Liver (tissue), 9 donors: Measurements from ENCODE around the gene PPP1R13B. TPM values are rescaled to one million over a fixed set of nuclear protein-coding genes. Genes with fewer than 3 reads are reported as not detected.

ENCODE experiments used
- DNase-seq: peaks from one replicate; pipeline ENCODE4 v3.0.0-alpha.2; 2017; ENCODE audit warnings: low spot score
- H3K27ac ChIP-seq, 2 donors: one replicate each; pipeline ENCODE4 v1.7.0; 2013; ENCODE audit warnings: inconsistent platforms in 2 of 2, low read length in 2 of 2, control low read depth in 1 of 2, low read depth in 1 of 2, mild to moderate bottlenecking in 1 of 2
- H3K27me3 ChIP-seq, 4 donors: one replicate each; pipeline versions ENCODE4 v1.6.1 to v1.7.0; 2013; ENCODE audit warnings: low read length in 3 of 4, inconsistent platforms in 1 of 4, mild to moderate bottlenecking in 1 of 4, moderate library complexity in 1 of 4; ENCODE audit not compliant: control insufficient read depth in 4 of 4, insufficient read depth in 4 of 4
- H3K36me3 ChIP-seq, 4 donors: one replicate each; pipeline versions ENCODE4 v1.6.1 to v1.7.0; 2013; ENCODE audit warnings: low read length in 3 of 4, mild to moderate bottlenecking in 3 of 4, low read depth in 1 of 4, moderate library complexity in 1 of 4; ENCODE audit not compliant: control insufficient read depth in 4 of 4, insufficient read depth in 3 of 4
- H3K4me1 ChIP-seq, 4 donors: one replicate each; pipeline versions ENCODE4 v1.6.1 to v1.7.0; 2013; ENCODE audit warnings: low read length in 3 of 4, mild to moderate bottlenecking in 3 of 4, moderate library complexity in 1 of 4; ENCODE audit not compliant: control insufficient read depth in 4 of 4, insufficient read depth in 4 of 4
- H3K4me3 ChIP-seq, 3 donors: one replicate each; pipeline versions ENCODE4 v1.6.1 to v1.7.0; 2013; ENCODE audit warnings: low read length in 3 of 3, control low read depth in 1 of 3, low read depth in 1 of 3, mild to moderate bottlenecking in 1 of 3
- H3K9ac ChIP-seq, 2 donors: one replicate each; pipeline ENCODE4 v1.7.0; 2013; ENCODE audit warnings: low read length in 2 of 2, mild to moderate bottlenecking in 2 of 2, moderate library complexity in 2 of 2, control low read depth in 1 of 2, low read depth in 1 of 2
- H3K9me3 ChIP-seq, 4 donors: one replicate each; pipeline versions ENCODE4 v1.6.1 to v1.7.0; 2013; ENCODE audit warnings: low read length in 3 of 4; ENCODE audit not compliant: control insufficient read depth in 4 of 4
- CTCF ChIP-seq: fragments of 150-350 bp; IDR thresholded peaks from 2 replicates; pipeline ENCODE4 v1.5.1; 2017; ENCODE audit warnings: improper control_type of control experiment, low read depth, low read length; ENCODE audit not compliant: missing input control
- EGR1 ChIP-seq, 2 donors: IDR thresholded peaks; 2 replicates each; pipeline ENCODE4 v1.6.1; 2016 to 2018; ENCODE audit warnings: antibody characterized with exemption in 2 of 2, low read depth in 2 of 2
- FOXA1 ChIP-seq: IDR thresholded peaks from 2 replicates; pipeline ENCODE4 v1.6.1; 2016; ENCODE audit warnings: antibody characterized with exemption
- GABPA ChIP-seq, 2 donors: IDR thresholded peaks in 1 of 2; conservative IDR thresholded peaks in 1 of 2; 2 replicates each; pipeline ENCODE4 v1.6.1; 2016; ENCODE audit warnings: antibody characterized with exemption in 2 of 2, mild to moderate bottlenecking in 1 of 2, moderate library complexity in 1 of 2
- HNF4G ChIP-seq: IDR thresholded peaks from 2 replicates; pipeline ENCODE4 v1.6.1; 2016; ENCODE audit warnings: antibody characterized with exemption
- JUND ChIP-seq, 2 donors: IDR thresholded peaks; 2 replicates each; pipeline ENCODE4 v1.6.1; 2016; ENCODE audit warnings: antibody characterized with exemption in 2 of 2
- NR2F2 ChIP-seq: IDR thresholded peaks from 2 replicates; pipeline ENCODE4 v1.6.1; 2016; ENCODE audit warnings: antibody characterized with exemption
- RAD21 ChIP-seq, 2 donors: IDR thresholded peaks; 2 replicates each; pipeline ENCODE4 v1.6.1; 2016; ENCODE audit warnings: antibody characterized with exemption in 2 of 2, mild to moderate bottlenecking in 2 of 2
- REST ChIP-seq: IDR thresholded peaks from 2 replicates; pipeline ENCODE4 v1.6.1; 2016; ENCODE audit warnings: antibody characterized with exemption, mild to moderate bottlenecking
- RXRA ChIP-seq, 2 donors: IDR thresholded peaks; 2 replicates each; pipeline ENCODE4 v1.6.1; 2017 to 2018; ENCODE audit warnings: antibody characterized with exemption in 2 of 2, mild to moderate bottlenecking in 1 of 2
- SP1 ChIP-seq: IDR thresholded peaks from 2 replicates; pipeline ENCODE4 v1.6.1; 2018; ENCODE audit warnings: antibody characterized with exemption, mild to moderate bottlenecking
- TAF1 ChIP-seq: conservative IDR thresholded peaks from 2 replicates; pipeline ENCODE4 v1.6.1; 2016; ENCODE audit warnings: antibody characterized with exemption, mild to moderate bottlenecking
- YY1 ChIP-seq: IDR thresholded peaks from 2 replicates; pipeline ENCODE4 v1.6.1; 2016; ENCODE audit warnings: antibody characterized with exemption, mild to moderate bottlenecking
- WGBS: extraction: QIAGEN DNeasy Blood & Tissue Kit; methylation state at CpG from one replicate; pipeline ENCODE4 v1.1.7; 2013; 5-methylcytosine and 5-hydroxymethylcytosine counted together
- polyA plus RNA-seq, 2 donors: library from polyadenylated mRNA; stranded (reverse) in 1 of 2; unstranded in 1 of 2; fragments of 200-250 nt in 1 of 2; fragments of >200 nt in 1 of 2; fragmentation: Nextera tagmentation in 1 of 2; extraction: Ambion mirVana in 1 of 2; gene quantifications; one replicate each; pipeline versions ENCODE4 v1.2.1 to v1.2.3, GENCODE V29; 2013 to 2015
- total RNA-seq, 2 donors: library from RNA; depleted of rRNA; stranded (reverse); fragments of >200 nt; gene quantifications; one replicate each; pipeline ENCODE4 v1.2.3, GENCODE V29; 2014
- TF ChIP-seq, protein P1 (sequence below): IDR thresholded peaks from 2 replicates; pipeline ENCODE4 v1.6.1; 2016; ENCODE audit warnings: antibody characterized with exemption
- TF ChIP-seq, protein P2 (sequence below): IDR thresholded peaks from 2 replicates; pipeline ENCODE4 v1.6.1; 2016; ENCODE audit warnings: antibody characterized with exemption
- TF ChIP-seq, protein P3 (sequence below): IDR thresholded peaks from 2 replicates; pipeline ENCODE4 v1.6.1; 2016; ENCODE audit warnings: antibody characterized with exemption
- donor health status: healthy.
- donor health status: healthy.
- donor health status: healthy.
- donor health status: healthy.
- donor health status: healthy.

The PPP1R13B gene
- total and polyA plus RNA-seq, 4 donors: 3.2 to 15.1 (median 5.1) TPM

DNA sequence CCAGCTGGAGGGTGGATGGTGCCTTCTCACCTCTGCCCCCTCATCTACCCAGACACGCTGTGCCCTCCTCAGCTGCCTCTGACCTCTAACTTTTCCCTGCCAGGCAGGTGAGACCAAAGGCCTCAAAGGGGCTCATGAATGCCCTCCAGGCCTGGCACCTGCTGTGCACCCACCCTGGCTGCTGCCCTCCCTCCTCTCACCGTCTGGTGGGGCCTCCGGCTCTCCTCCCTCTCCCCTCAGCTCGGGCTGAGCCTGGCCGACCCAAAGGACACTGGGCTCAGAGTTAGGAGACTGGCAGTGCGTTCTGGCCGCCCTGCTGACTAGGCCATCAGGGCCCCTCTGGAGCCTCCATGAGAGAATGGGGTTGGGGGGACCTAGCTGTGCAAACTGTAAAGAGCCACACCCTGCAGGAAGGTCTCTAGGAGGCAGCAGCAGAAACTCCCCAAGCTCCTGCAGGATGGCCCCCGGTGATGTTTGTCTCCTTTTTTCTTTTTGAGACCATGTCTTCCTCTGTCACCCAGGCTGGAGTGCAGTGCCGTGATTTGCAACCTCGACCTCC is 40.3 kb upstream of the PPP1R13B start:
- H3K4me3 ChIP-seq: no peak overlapping the region
- H3K36me3 ChIP-seq: no peaks in the 10 kb centered on the region
- no peak overlapping the region for H3K9ac ChIP-seq
- H3K4me1 ChIP-seq: peaks cover 26 to 54% (median 48%) of the 10 kb centered on the region in 4 donors
- DNase-seq: no peak
- H3K9me3 ChIP-seq: no peaks in the 10 kb centered on the region
- H3K27me3 ChIP-seq: no peaks in the 10 kb centered on the region
- TF ChIP-seq REST (no peak), EGR1 (IDR thresholded peaks at IDR 0.05; ENCODE audit: low read depth in 2 of 2) (no peak), RXRA (IDR thresholded peaks at IDR 0.05) (no peak), YY1 (no peak), TAF1 (no peak), GABPA (IDR thresholded peaks at IDR 0.05 in 1 of 2, conservative IDR thresholded peaks at IDR 0.05 in 1 of 2) (no peak), FOXA1 (no peak), JUND (IDR thresholded peaks at IDR 0.05) (no peak), HNF4G (no peak), CTCF (no peak), RAD21 (IDR thresholded peaks at IDR 0.05) (no peak)
- TF ChIP-seq, protein P1, sequence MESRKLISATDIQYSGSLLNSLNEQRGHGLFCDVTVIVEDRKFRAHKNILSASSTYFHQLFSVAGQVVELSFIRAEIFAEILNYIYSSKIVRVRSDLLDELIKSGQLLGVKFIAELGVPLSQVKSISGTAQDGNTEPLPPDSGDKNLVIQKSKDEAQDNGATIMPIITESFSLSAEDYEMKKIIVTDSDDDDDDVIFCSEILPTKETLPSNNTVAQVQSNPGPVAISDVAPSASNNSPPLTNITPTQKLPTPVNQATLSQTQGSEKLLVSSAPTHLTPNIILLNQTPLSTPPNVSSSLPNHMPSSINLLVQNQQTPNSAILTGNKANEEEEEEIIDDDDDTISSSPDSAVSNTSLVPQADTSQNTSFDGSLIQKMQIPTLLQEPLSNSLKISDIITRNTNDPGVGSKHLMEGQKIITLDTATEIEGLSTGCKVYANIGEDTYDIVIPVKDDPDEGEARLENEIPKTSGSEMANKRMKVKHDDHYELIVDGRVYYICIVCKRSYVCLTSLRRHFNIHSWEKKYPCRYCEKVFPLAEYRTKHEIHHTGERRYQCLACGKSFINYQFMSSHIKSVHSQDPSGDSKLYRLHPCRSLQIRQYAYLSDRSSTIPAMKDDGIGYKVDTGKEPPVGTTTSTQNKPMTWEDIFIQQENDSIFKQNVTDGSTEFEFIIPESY: no peak
- TF ChIP-seq, protein P2, sequence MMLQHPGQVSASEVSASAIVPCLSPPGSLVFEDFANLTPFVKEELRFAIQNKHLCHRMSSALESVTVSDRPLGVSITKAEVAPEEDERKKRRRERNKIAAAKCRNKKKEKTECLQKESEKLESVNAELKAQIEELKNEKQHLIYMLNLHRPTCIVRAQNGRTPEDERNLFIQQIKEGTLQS: no peak
- H3K27ac ChIP-seq: no peak overlapping the region
- 91% methylated on average over 10 of the region's 10 CpGs for WGBS

DNA sequence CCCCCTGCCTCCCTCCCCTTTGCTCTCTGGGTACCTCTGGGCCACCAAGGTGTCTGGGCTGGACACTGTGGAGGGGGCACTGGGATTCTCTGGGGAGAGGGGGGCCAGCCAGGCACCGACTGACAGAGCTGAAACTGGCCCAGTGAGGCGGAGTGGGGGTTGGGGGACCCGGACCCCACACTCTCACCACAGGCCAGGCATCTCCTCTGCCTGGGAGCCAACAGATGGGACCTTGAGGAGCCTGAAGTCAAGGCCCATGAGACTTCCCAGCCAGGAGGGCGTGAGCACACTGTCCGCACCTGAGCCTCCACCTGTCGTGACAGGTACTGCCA is 39.8 kb upstream of the PPP1R13B start:
- peaks cover 30 to 54% (median 48%) of the 10 kb centered on the region in 4 donors for H3K4me1 ChIP-seq
- H3K27me3 ChIP-seq: no peaks in the 10 kb centered on the region
- H3K36me3 ChIP-seq: no peaks in the 10 kb centered on the region
- DNase-seq: no peak
- no peak overlapping the region for H3K27ac ChIP-seq
- H3K4me3 ChIP-seq: no peak overlapping the region
- H3K9ac ChIP-seq: no peak overlapping the region
- no peaks in the 10 kb centered on the region for H3K9me3 ChIP-seq
- 93% methylated on average over 6 of the region's 6 CpGs for WGBS
- TF ChIP-seq SP1: no peak
- TF ChIP-seq, protein P3, sequence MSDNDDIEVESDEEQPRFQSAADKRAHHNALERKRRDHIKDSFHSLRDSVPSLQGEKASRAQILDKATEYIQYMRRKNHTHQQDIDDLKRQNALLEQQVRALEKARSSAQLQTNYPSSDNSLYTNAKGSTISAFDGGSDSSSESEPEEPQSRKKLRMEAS: no peak
- TF ChIP-seq REST: no peak
- no peak for TF ChIP-seq NR2F2
- no peak for TF ChIP-seq EGR1 (IDR thresholded peaks at IDR 0.05; ENCODE audit: low read depth in 2 of 2)
- TF ChIP-seq, protein P1: no peak
- no peak for TF ChIP-seq CTCF
